Mucosa of gallbladder (tissue), 1 donor: ENCODE results near the gene RAB15. TPM values are rescaled to one million over a fixed set of nuclear protein-coding genes. Genes with fewer than 3 reads are reported as not detected.
A peak's percentile ranks its signal among the peaks of the same experiment; 100 is the strongest.

Experiments
- DNase-seq: peaks from one replicate; pipeline ENCODE4 v3.0.0-alpha.2; 2020; ENCODE audit warnings: low spot score
- total RNA-seq: library from RNA; stranded (reverse); gene quantifications from one replicate; pipeline ENCODE4 v1.2.1, GENCODE V29; 2021
- donor health status: DM: no; HTN: no; CAD: no.

Gene RAB15
- total RNA-seq = 16.5 TPM

DNA sequence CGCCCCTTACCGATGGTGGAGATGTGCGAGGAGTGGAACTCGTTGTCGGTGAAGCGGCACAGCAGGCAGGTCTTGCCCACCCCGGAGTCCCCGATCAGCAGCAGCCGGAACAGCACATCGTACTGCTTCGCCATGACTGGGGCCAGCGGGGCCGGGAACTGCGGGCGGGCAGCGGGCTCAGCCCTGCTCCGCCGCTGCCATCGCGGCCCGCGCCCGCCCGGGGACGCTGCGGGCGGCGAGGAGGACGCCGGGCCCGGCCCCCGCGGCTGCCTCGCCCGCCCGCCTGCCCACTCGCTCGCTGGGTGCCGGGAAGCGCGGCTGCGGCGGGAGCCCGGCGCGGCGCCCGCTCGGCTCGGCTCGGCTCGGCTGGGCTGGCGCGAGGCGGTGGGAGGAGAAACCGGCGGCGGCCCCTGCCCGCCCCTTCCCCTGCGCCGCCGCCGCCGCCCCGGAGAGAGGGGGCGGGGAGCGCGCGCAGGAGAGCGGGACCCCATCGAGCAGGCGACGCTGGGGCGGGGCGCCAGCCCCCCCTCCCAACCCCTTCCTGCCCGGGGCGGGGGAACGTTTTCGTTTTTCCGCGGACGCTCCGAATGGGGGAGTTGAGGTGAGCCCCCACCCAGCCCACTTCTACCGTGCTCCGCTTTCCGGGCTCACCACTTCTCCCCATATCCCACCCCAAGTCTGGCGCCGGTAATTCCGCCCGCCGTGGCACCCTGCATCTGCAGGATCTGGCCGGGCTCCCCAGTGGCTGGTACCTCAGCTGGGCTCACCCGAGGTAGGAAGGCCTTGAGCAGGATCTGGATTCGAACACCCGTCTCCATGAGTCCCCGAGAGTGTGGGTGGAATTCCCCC lies at the start of gene RAB15:
Gene RAB15 (minus strand): TSS at position 394 of the 849 bp plus-strand sequence. CDS start 260 bp downstream, at position 134.
- no peak for DNase-seq

DNA sequence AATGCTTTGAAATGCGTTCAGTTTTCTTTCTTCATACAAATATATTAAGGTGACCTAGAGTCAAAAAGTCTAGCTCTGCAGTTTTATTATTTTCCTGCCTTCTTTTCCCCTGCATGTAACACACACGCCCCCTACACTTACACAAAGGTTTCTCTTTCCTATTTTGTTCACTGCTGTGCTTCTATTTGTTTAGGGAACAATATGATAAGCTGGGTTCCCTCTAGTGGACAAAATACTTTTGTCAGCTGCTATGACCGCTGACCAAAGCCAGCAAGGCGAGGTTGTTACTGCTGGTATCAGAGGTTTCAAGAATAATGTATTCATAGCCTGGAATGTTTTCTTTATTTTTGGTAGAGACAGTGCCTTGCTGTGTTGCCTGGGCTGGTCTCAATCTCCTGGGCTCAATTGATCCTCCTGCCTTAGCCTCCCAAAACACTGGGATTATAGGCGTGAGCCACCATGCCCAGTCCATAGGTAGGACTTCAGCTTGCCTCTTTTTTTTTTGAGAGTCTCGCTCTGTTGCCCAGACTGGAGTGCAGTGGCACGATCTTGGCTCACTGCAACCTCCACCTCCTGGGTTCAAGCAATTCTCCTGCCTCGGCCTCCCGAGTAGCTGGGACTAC lies 47.9 kb upstream of the RAB15 start:
- DNase-seq = peak; percentile 30

DNA sequence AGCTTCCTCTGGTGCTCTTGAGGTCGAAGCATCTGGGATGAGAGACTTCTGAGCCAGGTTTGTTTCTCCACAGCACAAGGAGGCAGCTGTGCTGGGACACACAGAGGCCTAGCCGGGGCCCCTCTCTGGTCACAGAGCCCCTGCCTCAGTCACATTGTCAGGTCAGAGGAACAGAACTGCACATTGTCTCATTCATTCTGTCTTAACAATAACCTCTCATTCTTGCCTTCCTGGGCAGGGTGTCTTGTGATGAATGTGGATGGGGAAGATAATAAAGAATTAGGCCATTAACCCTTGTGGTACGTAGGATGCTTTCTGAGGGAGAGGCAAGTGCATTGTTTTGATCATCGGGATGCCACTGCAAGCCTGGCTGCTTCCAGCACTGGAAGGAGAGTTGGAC lies 44.3 kb upstream of the RAB15 start:
- DNase-seq = no peak

DNA sequence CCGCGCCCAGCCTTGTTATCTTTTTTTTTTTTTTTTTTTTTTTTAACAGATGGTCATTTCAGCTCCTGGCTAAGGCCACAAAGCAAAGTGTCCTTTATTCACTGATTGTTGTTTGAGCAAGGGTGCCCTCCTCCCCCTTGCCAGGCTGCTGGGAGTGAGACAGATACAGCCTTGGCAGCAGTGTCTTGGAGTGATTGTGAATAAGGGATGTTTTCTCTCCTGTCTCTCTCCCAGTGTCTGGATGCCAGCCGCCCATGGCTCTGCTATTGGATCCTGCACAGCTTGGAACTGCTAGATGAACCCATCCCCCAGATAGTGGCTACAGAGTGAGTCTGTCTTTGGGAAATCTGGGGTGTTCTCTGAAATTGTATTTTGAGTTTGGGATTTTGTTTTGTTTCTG lies 43.3 kb upstream of the RAB15 start:
- DNase-seq = no peak

DNA sequence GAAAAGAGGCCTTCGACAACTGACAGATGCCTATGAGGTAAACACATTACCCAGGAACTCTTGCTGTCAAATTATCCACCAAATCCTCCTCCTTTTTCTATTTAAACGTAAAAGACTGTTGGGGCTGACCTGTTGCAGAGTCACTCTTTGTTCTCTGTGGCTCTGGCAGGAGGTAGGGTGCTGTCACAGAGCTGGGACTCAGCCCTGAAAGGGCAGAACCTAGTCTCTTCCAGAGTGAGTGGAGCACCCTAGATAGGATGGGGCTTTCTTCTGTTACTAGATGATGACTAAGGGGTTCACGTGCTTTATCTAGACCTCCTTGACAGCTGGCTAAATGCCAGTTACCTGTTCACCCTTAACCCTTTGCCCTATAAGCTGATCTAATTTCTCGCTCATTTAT lies 40.2 kb upstream of the RAB15 start:
- no peak for DNase-seq

DNA sequence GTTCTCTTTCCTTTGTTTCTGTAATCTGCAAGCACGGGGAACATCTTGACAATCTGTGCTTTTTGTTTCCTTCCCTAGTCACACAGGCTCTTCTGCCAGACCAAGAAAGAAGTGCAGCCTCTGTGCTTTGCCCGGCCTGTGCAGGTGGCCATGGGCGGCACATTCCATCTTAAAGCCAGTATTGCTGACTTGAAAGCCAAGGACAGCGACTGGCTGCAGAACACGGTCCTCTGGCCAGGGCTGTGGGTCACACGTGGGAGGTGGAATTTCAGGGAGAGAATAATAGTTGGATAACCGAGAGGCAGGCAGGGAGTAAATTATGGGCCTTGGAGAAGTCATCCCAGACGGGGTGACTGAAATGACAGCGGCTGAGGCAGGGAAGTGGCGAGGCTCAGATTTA lies 39.4 kb upstream of the RAB15 start:
- no peak for DNase-seq

DNA sequence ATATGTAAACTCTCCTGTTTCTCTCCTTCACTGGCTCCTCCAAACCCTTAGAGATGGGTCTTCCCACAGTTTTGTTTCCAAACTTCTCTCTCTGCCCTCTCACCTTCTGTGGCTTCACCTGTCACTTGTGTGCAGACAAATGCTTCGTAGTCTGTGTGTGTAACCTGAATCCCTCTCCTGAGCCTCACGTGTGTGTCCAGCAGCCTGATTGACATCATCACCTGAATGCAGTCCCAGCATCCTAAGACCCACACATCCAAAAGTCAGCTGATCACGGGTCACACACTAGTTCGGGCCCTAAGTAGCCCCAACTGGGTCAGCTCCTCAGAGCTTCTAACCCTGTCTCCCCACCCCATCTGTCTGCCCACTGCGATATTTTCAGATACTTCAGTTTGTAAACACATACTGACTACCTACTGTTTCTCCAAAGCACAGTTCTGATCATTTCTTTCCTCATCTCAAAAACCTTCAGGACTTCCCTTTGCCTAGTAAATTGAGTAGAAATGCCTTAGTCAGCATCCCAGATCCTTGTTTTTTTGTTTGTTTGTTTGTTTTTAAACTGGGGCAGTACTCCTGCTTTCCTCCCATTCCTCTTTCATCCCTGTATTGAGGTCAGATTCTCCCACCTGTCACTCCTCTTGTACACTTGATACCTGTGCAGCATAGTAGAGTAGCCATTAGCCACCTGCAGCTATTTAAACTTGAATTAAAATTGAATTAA lies 38.2 kb upstream of the RAB15 start:
- DNase-seq = no peak

DNA sequence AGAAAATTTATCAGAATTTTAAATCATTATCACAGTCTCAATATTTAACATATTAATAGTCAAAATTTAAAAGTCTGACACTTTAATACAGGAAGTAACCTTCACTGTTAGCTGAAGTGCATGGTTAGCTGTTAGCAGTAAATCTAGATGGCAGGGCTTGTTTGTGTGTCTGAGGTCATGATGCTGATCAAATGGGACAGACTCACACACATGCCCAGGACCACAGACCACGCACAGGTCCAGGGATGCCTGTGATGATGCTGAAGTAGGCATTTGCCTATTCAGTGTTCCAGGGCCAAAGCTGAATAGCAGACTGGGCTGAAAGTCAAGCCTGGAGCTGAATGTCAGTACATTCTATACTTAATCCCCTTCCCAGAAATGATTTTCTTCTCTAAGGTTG lies 35.1 kb upstream of the RAB15 start:
- DNase-seq = no peak

DNA sequence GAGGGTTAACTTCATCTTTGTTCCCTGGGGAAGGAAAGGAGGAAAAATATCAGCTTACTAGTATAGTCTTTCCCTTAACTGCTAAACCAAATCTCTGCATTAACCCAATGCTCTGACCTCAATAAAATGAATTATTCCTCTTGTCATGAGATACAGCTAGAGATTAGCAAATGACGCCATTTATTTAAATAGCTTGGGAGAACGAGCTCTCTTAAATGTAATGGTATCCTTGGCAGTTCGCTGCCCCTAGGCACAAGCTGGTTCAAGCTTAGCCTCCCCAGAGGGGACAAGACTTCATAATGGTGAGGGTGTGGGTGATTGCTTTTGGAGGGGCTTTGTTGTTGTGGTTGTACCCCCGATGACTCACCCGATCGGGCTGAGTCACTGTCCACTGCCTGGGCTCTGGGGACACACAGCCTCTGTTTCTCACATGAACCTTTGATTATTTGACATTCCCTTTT lies 34.2 kb upstream of the RAB15 start:
- DNase-seq = no peak

DNA sequence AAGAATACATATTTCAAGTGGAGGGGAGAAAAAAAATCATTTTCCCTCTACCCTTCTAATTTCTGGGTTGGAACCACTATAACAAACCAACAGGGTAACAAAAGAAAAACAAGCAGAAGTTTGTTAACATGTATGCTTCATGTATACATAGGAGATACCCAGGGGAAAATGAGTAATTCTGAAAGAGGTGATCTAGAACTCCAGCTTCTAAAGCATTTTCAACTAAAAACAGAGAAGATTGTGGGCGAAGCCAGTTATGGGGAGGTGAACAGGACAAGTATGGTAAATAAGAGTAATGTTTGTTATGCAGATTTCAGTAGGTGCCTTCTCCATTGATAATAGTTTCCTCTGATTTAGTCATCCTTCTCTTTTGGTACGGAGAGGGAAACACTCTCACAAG lies 31.3 kb upstream of the RAB15 start:
- DNase-seq = no peak

DNA sequence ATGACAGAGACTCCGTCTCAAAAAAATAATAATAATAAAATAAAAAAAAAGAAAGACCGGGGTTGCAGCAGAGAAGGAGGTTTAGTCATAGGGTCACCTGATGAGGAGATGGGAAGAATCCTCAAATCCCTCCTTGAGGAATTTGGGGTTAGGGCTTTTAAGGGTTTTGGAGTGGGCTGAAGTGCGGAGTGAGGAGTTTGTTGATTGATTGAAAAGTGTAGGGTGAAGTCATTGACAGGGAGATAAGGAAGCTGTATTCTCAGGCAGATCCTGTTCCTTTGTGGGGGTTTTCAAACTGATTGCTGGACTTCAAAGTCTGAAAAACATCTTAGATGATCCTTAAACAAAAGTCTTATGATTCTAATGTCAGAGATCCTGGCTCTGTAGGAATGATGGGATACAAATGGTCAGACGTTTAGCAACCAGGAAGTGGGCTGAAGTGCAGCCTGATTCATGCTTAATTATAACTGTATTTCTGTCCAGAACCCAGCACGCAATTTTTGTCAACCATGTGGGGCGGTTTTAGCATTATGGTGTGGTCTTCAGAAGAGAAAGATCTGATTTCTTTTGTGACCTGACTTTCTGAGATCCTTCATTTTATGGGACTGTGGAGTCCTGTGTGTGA lies 30.6 kb upstream of the RAB15 start:
- DNase-seq = no peak

DNA sequence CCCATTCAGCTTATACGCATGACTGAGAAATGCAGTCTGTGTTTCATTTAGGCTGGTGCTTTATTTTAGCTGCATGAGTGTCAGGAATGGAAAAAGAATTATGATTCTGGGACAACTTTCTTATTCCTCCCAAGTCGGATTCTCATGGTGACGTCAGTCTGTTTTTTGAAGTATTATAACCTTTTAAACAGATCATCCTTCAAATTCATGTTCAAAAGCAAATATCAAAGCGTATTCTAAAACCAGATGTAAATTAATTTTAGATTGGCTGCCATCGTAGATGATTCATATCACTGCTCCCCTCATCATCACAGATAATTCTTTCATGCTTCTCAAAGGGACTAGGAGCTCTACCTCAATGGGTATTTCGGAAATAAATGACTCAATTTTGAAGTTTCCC lies 29.6 kb upstream of the RAB15 start:
- DNase-seq = no peak

DNA sequence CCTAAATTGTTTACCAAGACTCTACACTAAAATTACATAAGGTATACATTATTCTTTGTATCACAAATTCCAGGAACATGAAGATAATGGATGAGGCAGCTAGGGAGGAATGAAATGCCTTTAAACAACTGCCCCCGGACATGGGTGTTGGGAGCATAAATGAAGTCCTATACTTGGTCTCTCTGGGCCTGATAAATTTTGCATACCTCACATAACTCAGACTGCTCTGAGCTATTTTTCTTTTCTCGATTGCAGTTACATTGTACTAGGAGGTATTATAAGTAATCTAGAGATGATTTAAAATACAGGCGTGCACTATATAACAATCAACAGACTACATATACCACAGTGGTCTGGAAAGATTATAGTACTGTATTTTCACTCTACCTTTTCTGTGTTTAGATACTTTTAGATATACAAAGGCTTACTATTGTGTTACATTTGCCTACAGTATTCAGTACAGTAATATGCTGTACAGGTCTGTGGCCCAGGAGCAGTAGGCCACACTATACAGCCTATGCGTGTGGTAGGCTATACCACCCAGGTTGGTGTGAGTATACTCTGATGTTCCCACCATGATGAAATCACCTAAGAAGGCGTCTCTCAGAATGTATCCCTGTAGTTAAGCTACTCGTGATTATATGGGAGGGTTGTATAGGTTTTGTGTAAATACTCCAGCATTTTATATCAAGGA lies 28.9 kb upstream of the RAB15 start:
- DNase-seq = no peak

DNA sequence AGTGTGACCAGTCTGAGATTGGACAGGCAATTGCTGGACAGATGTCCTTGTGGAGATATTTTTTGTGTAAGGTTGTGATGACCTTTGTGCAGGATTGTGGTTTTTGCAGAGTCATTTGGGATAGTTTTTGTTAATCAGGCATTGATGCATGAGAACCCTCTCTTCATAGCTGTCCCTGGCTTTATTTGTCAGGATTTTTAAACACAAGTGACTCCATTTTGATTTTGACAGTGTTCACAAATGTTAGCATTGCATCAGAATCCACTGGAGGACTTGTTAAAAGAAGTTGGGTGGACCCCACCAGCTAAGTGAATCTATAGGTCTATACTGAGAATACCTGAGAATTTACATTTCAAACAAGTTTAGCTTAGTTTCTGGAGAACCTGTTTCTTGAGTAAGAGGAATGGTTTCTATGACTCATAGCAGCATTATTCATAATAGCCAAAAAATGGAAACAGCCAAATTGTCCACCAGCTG lies 26.4 kb upstream of the RAB15 start:
- DNase-seq = no peak

DNA sequence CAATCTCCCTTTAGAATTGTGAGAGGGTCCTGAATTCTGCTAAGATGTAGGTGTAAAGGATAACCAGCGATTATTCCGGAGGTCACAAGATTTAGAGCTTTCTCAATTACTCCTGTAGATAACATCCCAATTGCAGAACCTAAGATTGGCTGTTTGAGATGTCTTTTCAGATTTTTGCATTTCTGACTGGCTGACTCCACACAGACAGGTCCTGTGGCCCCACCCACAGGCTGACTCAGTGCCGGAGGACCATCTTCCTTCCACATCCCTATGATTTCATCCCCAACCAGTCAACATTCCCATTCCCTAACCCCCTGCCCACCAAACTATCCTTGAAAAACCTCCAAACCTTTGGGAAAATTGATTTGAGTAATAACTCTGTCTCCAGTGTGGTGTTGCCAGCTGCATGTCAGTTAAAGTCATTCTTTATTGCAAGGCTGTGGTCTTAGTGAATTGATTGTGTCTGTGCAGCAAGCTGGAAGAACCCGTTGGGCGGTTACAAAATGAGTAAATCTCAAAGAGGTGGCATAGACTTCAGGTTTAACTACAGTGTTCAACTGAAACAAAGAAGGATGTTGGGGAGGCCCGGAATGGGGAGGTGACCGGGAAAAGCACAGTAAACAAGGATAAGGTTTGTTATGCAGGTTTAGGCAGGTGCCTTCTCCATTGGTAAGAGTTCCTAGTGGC lies 25.1 kb upstream of the RAB15 start:
- DNase-seq = no peak

DNA sequence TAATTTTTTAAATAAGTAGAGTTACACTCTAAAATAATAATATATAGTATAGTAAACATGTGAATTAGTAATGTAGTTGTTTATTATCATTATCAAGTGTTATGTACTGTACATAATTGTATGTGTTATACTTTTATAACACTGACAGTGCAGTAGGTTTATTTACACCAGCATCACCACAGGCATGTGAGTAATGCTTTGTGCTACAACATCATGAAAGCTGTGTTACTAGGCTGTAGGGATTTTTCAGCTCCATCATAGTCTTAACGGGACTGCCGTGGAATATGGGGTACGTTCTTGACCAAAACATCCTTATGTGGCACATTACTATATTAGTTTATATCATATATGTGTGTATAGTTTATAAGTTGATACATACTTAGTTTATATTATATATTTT lies 23.2 kb upstream of the RAB15 start:
- no peak for DNase-seq

DNA sequence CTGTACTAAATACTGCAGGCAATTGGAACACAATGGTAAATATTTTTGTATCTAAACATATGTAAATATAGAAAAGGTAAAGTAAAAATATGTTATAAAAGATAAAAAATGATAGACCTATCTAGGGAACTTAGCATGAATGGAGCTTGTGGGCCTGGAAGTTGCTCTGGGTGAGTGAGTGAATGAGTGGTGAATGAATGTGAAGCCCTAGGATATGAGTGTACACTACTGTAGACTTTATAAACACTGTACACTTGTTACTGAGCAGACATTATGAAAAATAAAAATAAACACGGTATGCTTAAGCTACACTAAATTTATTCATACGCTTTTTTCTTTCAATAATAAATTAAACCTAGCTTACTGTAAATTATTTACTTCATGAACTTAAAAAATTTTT lies 22.4 kb upstream of the RAB15 start:
- no peak for DNase-seq

DNA sequence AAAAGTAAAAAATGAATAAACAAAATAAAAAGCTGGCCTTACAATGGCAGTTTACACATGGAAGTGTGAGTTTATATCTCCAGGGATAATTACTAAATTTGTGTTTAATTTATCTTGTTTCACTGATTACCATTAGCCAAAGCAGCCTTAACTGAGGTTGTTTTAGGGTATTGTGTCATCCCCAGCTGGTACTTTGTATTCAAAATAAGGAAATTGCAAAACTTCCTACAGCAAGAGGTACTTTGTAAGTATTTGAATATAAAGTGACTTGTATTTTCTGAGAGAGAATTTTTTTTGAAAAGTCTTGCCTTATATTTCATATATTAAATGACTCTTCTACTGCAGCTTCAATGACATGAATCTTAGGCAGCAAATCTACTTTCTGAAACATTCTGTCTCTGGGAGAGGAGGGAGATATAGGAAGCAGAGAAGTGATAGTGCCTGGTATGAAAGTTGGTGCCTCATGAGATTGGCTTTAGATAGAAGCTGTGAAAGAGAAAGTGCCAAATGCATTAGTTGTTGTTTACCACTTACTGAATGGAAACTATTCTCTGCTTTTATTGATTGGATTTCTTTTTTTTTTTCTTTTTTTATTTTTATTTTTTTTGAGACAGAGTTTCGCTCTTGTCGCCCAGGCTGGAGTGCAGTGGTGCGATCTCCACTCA lies 21.3 kb upstream of the RAB15 start:
- no peak for DNase-seq

DNA sequence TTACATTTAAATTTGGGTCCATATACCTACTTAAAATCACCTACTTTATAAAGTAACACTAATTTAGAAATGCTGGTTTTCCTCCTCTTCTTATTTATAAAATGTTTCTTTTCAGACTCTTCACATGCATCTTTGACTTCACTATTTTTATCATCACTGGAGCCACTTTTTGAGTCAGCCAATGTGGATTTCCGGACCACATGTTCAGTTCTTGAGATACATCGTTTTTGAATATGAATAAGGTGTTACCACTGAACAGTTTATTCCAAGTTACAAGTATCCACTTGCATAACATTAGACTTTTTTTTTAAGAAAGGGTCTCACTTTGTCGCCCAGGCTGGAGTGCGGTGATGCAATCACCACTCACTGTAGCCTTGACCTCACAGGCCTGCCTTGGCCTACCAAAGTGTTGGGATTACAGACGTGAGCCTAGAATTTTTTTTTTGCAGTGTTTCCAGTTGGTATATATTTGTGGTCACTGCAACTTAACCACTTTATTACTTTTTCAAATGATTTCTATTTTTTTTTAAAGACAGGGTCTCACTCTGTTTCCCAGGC lies 20.3 kb upstream of the RAB15 start:
- DNase-seq = no peak

DNA sequence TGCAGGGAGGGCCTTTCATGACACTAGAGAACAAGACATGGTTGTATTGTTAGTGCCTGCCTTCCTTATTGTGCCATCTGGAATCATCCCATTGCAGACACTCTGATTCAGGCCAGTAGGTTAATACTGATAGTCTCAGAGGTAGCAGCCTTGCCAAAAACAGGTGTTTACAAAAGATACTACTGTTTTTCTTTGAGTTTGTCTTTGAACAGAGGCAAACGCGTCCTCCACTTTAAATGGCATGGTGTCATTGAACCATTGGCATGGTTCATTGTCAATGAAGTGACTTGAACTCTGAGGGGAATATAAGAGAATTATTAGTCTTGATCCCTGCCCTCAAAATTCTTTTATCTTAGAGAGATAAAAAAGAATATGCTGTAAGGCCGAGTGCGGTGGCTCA lies 18.8 kb upstream of the RAB15 start:
- no peak for DNase-seq
